Endodermal cell (in vitro differentiated cells): ENCODE measurements around the gene PRDM2. TPM values are rescaled to one million over a fixed set of nuclear protein-coding genes. Genes with fewer than 3 reads are reported as not detected.

Experiments used
- DNase-seq: peaks from one replicate; pipeline ENCODE4 v3.0.0-alpha.2; 2017
- H3K27ac ChIP-seq: 2 replicates; pipeline ENCODE4 v1.5.1; 2013; ENCODE audit warnings: mild to moderate bottlenecking, low read depth, low read length, moderate library complexity
- H3K27me3 ChIP-seq: 2 replicates; pipeline ENCODE4 v1.6.1; 2013; ENCODE audit warnings: mild to moderate bottlenecking, low read length, moderate library complexity; ENCODE audit not compliant: insufficient read depth, control insufficient read depth, poor library complexity, severe bottlenecking
- H3K36me3 ChIP-seq: 2 replicates; pipeline ENCODE4 v1.7.0; 2013; ENCODE audit warnings: mild to moderate bottlenecking, low read length, moderate library complexity; ENCODE audit not compliant: control insufficient read depth, insufficient read depth
- H3K4me1 ChIP-seq: one replicate; pipeline ENCODE4 v1.7.0; 2013; ENCODE audit warnings: low read length; ENCODE audit not compliant: control insufficient read depth, insufficient read depth
- H3K4me3 ChIP-seq: 2 replicates; pipeline ENCODE4 v1.5.1; 2013; ENCODE audit warnings: mild to moderate bottlenecking, low read length, moderate library complexity
- H3K9ac ChIP-seq: 2 replicates; pipeline ENCODE4 v1.6.1; 2013; ENCODE audit warnings: mild to moderate bottlenecking, low read length, moderate library complexity; ENCODE audit not compliant: poor library complexity, severe bottlenecking; ENCODE audit errors: extremely low read depth
- H3K9me3 ChIP-seq: 2 replicates; pipeline ENCODE4 v1.6.1; 2013; ENCODE audit warnings: mild to moderate bottlenecking, low read length, moderate library complexity; ENCODE audit not compliant: control insufficient read depth
- H3K27ac Mint-ChIP-seq: 2 replicates; pipeline ENCODE4 v1.8.0; 2020; ENCODE audit warnings: mixed read lengths
- H3K27me3 Mint-ChIP-seq: 2 replicates; pipeline ENCODE4 v1.8.0; 2021; ENCODE audit warnings: mild to moderate bottlenecking, mixed read lengths; ENCODE audit not compliant: insufficient read depth
- H3K36me3 Mint-ChIP-seq: 2 replicates; pipeline ENCODE4 v1.8.0; 2020; ENCODE audit warnings: low read depth, mixed read lengths
- H3K4me1 Mint-ChIP-seq: 2 replicates; pipeline ENCODE4 v1.8.0; 2020; ENCODE audit warnings: mixed read lengths
- H3K4me3 Mint-ChIP-seq: 2 replicates; pipeline ENCODE4 v1.8.0; 2020; ENCODE audit warnings: mild to moderate bottlenecking, moderate library complexity, mixed read lengths
- H3K9me3 Mint-ChIP-seq: 2 replicates; pipeline ENCODE4 v1.8.0; 2020; ENCODE audit warnings: mild to moderate bottlenecking, mixed read lengths
- CTCF ChIP-seq: fragments of 200-600 bp; sonication (generic); conservative IDR thresholded peaks from 2 replicates; pipeline ENCODE4 v1.5.0; 2021; ENCODE audit warnings: antibody characterized with exemption, mild to moderate bottlenecking
- WGBS, 2 experiments: methylation state at CpG; one replicate each; pipeline versions ENCODE4 v1.1.5 to v1.1.7; 2013; ENCODE audit warnings: missing lambda C conversion rate in 2 of 2, mixed read lengths in 1 of 2; ENCODE audit not compliant: insufficient coverage in 1 of 2, insufficient read length in 1 of 2; 5-methylcytosine and 5-hydroxymethylcytosine counted together
- total RNA-seq, 2 donors: library from RNA; stranded (reverse); fragmentation: NEBNext Ultra II Directional in 1 of 2; extraction: Animal tissue kit (Norgen Biotek cat#: 25700) in 1 of 2; gene quantifications; 2 replicates in 1 of 2; 3 replicates in 1 of 2; pipeline ENCODE4 v1.2.1, GENCODE V29; 2021

The PRDM2 gene
- total RNA-seq, 2 donors from 2014 or later = 29.4 to 35.4 TPM

DNA sequence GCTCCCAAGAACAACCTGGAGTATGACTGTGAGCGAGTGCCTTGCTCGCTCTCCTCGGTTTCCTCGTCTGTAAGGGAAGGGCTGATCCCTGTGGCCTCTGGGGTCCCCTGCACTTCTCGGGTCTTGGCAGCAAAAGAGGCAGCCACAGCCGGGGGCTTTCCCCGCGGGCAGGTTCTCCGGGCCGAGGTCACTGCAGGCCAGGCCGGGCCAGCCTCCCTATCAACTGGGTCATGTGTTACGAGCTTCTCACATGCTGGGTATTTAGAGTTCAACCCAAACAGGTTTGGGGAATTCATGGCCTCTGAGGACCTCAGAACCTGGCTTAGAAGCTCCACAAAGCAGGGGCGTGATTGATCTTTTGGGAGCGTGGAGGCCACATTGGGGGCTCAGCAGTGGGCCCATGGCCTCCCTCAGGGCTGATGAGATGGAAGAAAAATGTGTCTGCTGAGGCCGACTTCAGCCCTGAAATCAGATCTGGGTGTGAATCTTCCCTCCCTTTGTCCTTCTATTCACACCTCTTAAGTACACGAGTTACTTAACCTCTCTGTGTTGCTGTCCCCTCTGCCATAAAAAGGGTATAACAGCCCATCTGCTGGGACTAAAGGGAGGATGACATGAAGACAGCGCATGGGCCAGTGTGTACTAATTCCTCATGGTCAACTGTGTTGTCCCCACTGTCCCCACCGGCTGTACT is 103.7 kb downstream of the PRDM2 start:
- peaks cover 5% of the 10 kb centered on the region for H3K27me3 Mint-ChIP-seq
- no peak for TF ChIP-seq CTCF
- DNase-seq = no peak
- Histone ChIP-seq H3K27ac (no peak overlapping the region), H3K4me3 (no peak overlapping the region), H3K4me1 (no peaks in the 10 kb centered on the region), H3K27me3 (no peaks in the 10 kb centered on the region), H3K9me3 (no peaks in the 10 kb centered on the region), H3K9ac (no peak overlapping the region), H3K36me3 (no peaks in the 10 kb centered on the region)
- WGBS, 2 experiments = 88 to 91% methylated on average over 17 to 18 of the region's 18 CpGs
- no peaks in the 10 kb centered on the region for H3K9me3 Mint-ChIP-seq
- H3K4me1 Mint-ChIP-seq = peaks cover 9% of the 10 kb centered on the region
- no peaks in the 10 kb centered on the region for H3K36me3 Mint-ChIP-seq
- H3K27ac Mint-ChIP-seq = no peak overlapping the region
- no peak overlapping the region for H3K4me3 Mint-ChIP-seq

GRCh38 chr1:13804240-13804633 is 104.2 kb downstream of the PRDM2 start:
- H3K4me3 ChIP-seq = no peak overlapping the region
- H3K9ac ChIP-seq = no peak overlapping the region
- Mint-ChIP-seq H3K9me3 (no peaks in the 10 kb centered on the region), H3K27ac (no peak overlapping the region), H3K27me3 (peaks cover 5% of the 10 kb centered on the region), H3K4me1 (peaks cover 9% of the 10 kb centered on the region), H3K4me3 (no peak overlapping the region), H3K36me3 (no peaks in the 10 kb centered on the region)
- peak; percentile 1 for TF ChIP-seq CTCF
- WGBS, 2 experiments = 88 to 100% methylated on average over 2 to 11 of the region's 11 CpGs
- H3K4me1 ChIP-seq = no peaks in the 10 kb centered on the region
- no peaks in the 10 kb centered on the region for H3K27me3 ChIP-seq
- H3K27ac ChIP-seq = no peak overlapping the region
- H3K36me3 ChIP-seq = no peaks in the 10 kb centered on the region
- no peaks in the 10 kb centered on the region for H3K9me3 ChIP-seq
- DNase-seq = no peak

DNA sequence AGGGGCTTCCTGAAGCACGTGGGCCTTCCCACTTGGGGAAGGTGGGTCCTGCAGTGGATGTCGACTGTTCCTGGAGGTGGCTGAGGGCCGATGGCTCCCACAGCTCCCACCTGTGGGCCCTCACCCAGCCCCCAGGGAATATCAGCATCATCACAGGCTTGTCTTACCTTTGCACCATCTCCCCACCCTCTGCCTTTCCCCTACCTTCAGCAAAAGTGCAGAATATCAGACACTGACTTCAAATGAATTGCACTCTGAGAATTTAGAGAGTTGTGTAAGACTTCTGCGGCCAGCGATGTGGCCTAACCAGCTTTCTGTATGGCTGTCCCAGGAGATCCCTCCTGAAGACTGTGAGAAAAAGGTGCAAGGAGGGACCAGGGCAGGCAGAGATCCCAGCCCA is 105.4 kb downstream of the PRDM2 start:
- H3K27me3 ChIP-seq = no peaks in the 10 kb centered on the region
- no peaks in the 10 kb centered on the region for H3K4me1 ChIP-seq
- Mint-ChIP-seq H3K27me3 (peaks cover 5% of the 10 kb centered on the region), H3K4me1 (peaks cover 9% of the 10 kb centered on the region), H3K27ac (no peak overlapping the region), H3K4me3 (no peak overlapping the region), H3K36me3 (no peaks in the 10 kb centered on the region), H3K9me3 (no peaks in the 10 kb centered on the region)
- no peaks in the 10 kb centered on the region for H3K9me3 ChIP-seq
- 90 to 100% methylated on average over 2 to 5 of the region's 5 CpGs for WGBS, 2 experiments
- no peak overlapping the region for H3K4me3 ChIP-seq
- no peak for DNase-seq
- TF ChIP-seq CTCF = no peak
- H3K36me3 ChIP-seq = no peaks in the 10 kb centered on the region
- no peak overlapping the region for H3K27ac ChIP-seq
- no peak overlapping the region for H3K9ac ChIP-seq
